ENCODE data around the gene BST1.

The BST1 gene

GRCh38 chr4:15676899-15677298 lies 26.0 kb upstream of the BST1 start:
- no peak for DNase-seq

- no peak for DNase-seq
Measured at GRCh38 chr4:15677507-15677988, 25.3 kb upstream of the BST1 start.

GRCh38 chr4:15681067-15681371 lies 21.8 kb upstream of the BST1 start:
- DNase-seq, result no peak

GRCh38 chr4:15681372-15682241 lies 21.3 kb upstream of the BST1 start, which contains the start of gene FAM200B:
Gene FAM200B, plus strand, starts transcription at chr4:15681827. Its CDS starts 5,151 bp downstream, at chr4:15686978.
- DNase-seq, result peak; percentile 94 to 97

- no peak for DNase-seq
Measured at GRCh38 chr4:15682242-15683142, 20.4 kb upstream of the BST1 start.

- no peak for DNase-seq
Measured at GRCh38 chr4:15683143-15683495, 19.7 kb upstream of the BST1 start.

- DNase-seq, result no peak
Measured at GRCh38 chr4:15684498-15684897, 18.4 kb upstream of the BST1 start.

- no peak for DNase-seq
Measured at GRCh38 chr4:15688051-15688450, 14.8 kb upstream of the BST1 start.

GRCh38 chr4:15689540-15689939 lies 13.3 kb upstream of the BST1 start:
- peak in 1 of 2 donors; percentile 16 for DNase-seq

- no peak for DNase-seq
Measured at GRCh38 chr4:15690020-15690809, 12.7 kb upstream of the BST1 start.

- no peak for DNase-seq
Measured at GRCh38 chr4:15691346-15692135, 11.3 kb upstream of the BST1 start.

GRCh38 chr4:15692602-15693001 lies 10.3 kb upstream of the BST1 start:
- no peak for DNase-seq

- DNase-seq, result no peak
Measured at GRCh38 chr4:15694431-15694830, 8.4 kb upstream of the BST1 start.

- DNase-seq, result no peak
Measured at GRCh38 chr4:15695240-15695699, 7.6 kb upstream of the BST1 start.

GRCh38 chr4:15695729-15696128 lies 7.1 kb upstream of the BST1 start:
- DNase-seq, result no peak

- no peak for DNase-seq
Measured at GRCh38 chr4:15696866-15697265, 6.0 kb upstream of the BST1 start.

GRCh38 chr4:15703439-15703838 lies 574 bp downstream of the BST1 start:
- DNase-seq, result no peak

- no peak for DNase-seq
Measured at GRCh38 chr4:15704129-15704528, 1.3 kb downstream of the BST1 start.

- DNase-seq, result no peak
Measured at GRCh38 chr4:15706646-15707362, 3.9 kb downstream of the BST1 start.

- DNase-seq, result no peak
Measured at GRCh38 chr4:15707363-15707715, 4.5 kb downstream of the BST1 start.

- DNase-seq, result no peak
Measured at GRCh38 chr4:15711762-15712161, 8.9 kb downstream of the BST1 start.
